GM19395 (cell line): Measurements from ENCODE around the gene CAPN12.

Source experiments
- ATAC-seq: cut with Tn5 transposase; IDR thresholded peaks from one replicate; pipeline ENCODE4 v1.9.1; 2021; ENCODE audit warnings: mild to moderate bottlenecking, moderate library complexity; ENCODE audit not compliant: unreplicated experiment

The CAPN12 gene

GRCh38 chr19:38737921-38738737 is 6.1 kb downstream of the CAPN12 start:
- ATAC-seq = no peak

- no peak for ATAC-seq
Measured at GRCh38 chr19:38737281-38737865, 6.9 kb downstream of the CAPN12 start.

GRCh38 chr19:38736413-38737280 is 7.6 kb downstream of the CAPN12 start:
- no peak for ATAC-seq

- ATAC-seq = no peak
Measured at GRCh38 chr19:38736036-38736412, 8.2 kb downstream of the CAPN12 start.

- no peak for ATAC-seq
Measured at GRCh38 chr19:38735257-38735686, 9.0 kb downstream of the CAPN12 start.

GRCh38 chr19:38734426-38735256 is 9.6 kb downstream of the CAPN12 start:
- ATAC-seq = no peak

- no peak for ATAC-seq
Measured at GRCh38 chr19:38734176-38734425, 10.2 kb downstream of the CAPN12 start.

GRCh38 chr19:38733493-38734175 is 10.6 kb downstream of the CAPN12 start:
- no peak for ATAC-seq

- no peak for ATAC-seq
Measured at GRCh38 chr19:38733241-38733492, 11.1 kb downstream of the CAPN12 start.

- ATAC-seq = no peak
Measured at GRCh38 chr19:38731654-38732301, 12.5 kb downstream of the CAPN12 start.

- ATAC-seq = no peak
Measured at GRCh38 chr19:38730731-38731589, 13.3 kb downstream of the CAPN12 start.

GRCh38 chr19:38730470-38730730 is 13.9 kb downstream of the CAPN12 start:
- no peak for ATAC-seq

GRCh38 chr19:38729653-38730469 is 14.4 kb downstream of the CAPN12 start:
- ATAC-seq = no peak

GRCh38 chr19:38728752-38729541 is 15.3 kb downstream of the CAPN12 start:
- no peak for ATAC-seq

GRCh38 chr19:38727868-38728660 is 16.2 kb downstream of the CAPN12 start:
- ATAC-seq = no peak

GRCh38 chr19:38727306-38727867 is 16.9 kb downstream of the CAPN12 start:
- no peak for ATAC-seq
